ENCODE results near the gene STAT1. TPM values are rescaled to one million over a fixed set of nuclear protein-coding genes. Genes with fewer than 3 reads are reported as not detected.
A peak's percentile ranks its signal among the peaks of the same experiment; 100 is the strongest.

STAT1 gene
- total and polyA plus RNA-seq, 9 of the 15 experiments (the other 6 are each of a cell fraction or from before 2014, with no cell fraction given): 8.7 to 34.4 (median 26.8) TPM

GRCh38 chr2:191013932-191014652, at the start of gene STAT1 (continued):
- TF ChIP-seq GTF2E2 (tag; IDR thresholded peaks at IDR 0.05) (peak; percentile 74), ZBTB9 (CRISPR knock-in tag; IDR thresholded peaks at IDR 0.05) (0 out of 2 replicates have a peak, but pooled peaks have one; percentile 2), ATF1 (CRISPR knock-in tag; IDR thresholded peaks at IDR 0.05) (no peak), ATF1 (tag; IDR thresholded peaks at IDR 0.05) (peak; percentile 76), ARNT (IDR thresholded peaks at IDR 0.05) (peak in 1 of 2 experiments; percentile 64; a peak in 1 of 4 replicates), ZNF561 (CRISPR knock-in tag; conservative IDR thresholded peaks at IDR 0.05) (no peak), CHD4 (IDR thresholded peaks at IDR 0.05; ENCODE audit: insufficient read depth, insufficient replicate concordance, low read depth, low read length, poor library complexity, severe bottlenecking) (no peak), NR2C2 (CRISPR knock-in tag; IDR thresholded peaks at IDR 0.05) (no peak), NR2C2 (tag; IDR thresholded peaks at IDR 0.05) (peak; percentile 37; the same call in 1 of the 2 replicates), MITF (IDR thresholded peaks at IDR 0.05) (no peak), BRF2 (IDR thresholded peaks at IDR 0.05; ENCODE audit: borderline replicate concordance, insufficient read depth, insufficient read length) (no peak), FUS (optimal IDR thresholded peaks at IDR 0.05; ENCODE audit: low read depth, low read length) (peak; percentile 31), ID3 (CRISPR knock-in tag; IDR thresholded peaks at IDR 0.05) (no peak), ID3 (tag; IDR thresholded peaks at IDR 0.05) (peak; percentile 33; the same call in 1 of the 2 replicates), ZNF644 (tag; IDR thresholded peaks at IDR 0.05; ENCODE audit: low read depth) (no peak; the same call in 1 of the 2 replicates)

Measured in K562 (cell line).